Stimulated activated naive CD4-positive, alpha-beta T cell (primary cell): ENCODE results near the gene SHANK2.

Experiments
- DNase-seq, 6 experiments: peaks; one replicate each; lab custom pipeline; 2025; lab: John Stamatoyannopoulos, UW

SHANK2 gene

GRCh38 chr11:71269603-71270511 lies 17.5 kb upstream of the SHANK2 start:
- DNase-seq = no peak

- no peak for DNase-seq
Observed at GRCh38 chr11:71268706-71269321, 16.4 kb upstream of the SHANK2 start.

GRCh38 chr11:71267807-71268421 lies 15.5 kb upstream of the SHANK2 start:
- no peak for DNase-seq

- DNase-seq = no peak
Observed at GRCh38 chr11:71266114-71266833, 13.9 kb upstream of the SHANK2 start.

GRCh38 chr11:71265559-71266092 lies 13.2 kb upstream of the SHANK2 start:
- no peak for DNase-seq

GRCh38 chr11:71263386-71263785 lies 11.0 kb upstream of the SHANK2 start:
- DNase-seq = no peak

GRCh38 chr11:71255800-71256479 lies 3.6 kb upstream of the SHANK2 start:
- no peak for DNase-seq

- no peak for DNase-seq
Observed at GRCh38 chr11:71255323-71255722, 2.9 kb upstream of the SHANK2 start.

- DNase-seq = no peak
Observed at GRCh38 chr11:71253794-71254193, 1.4 kb upstream of the SHANK2 start.

GRCh38 chr11:71252770-71253730 lies 673 bp upstream of the SHANK2 start:
- no peak for DNase-seq

GRCh38 chr11:71251761-71252268 lies 562 bp downstream of the SHANK2 start:
- no peak for DNase-seq

GRCh38 chr11:71251151-71251721 lies 1.1 kb downstream of the SHANK2 start:
- DNase-seq = no peak

GRCh38 chr11:71250523-71251150 lies 1.7 kb downstream of the SHANK2 start:
- no peak for DNase-seq

GRCh38 chr11:71249301-71249700 lies 3.1 kb downstream of the SHANK2 start:
- DNase-seq = no peak

- DNase-seq = no peak
Observed at GRCh38 chr11:71248656-71249055, 3.7 kb downstream of the SHANK2 start.

- no peak for DNase-seq
Observed at GRCh38 chr11:71248251-71248570, 4.2 kb downstream of the SHANK2 start.

GRCh38 chr11:71247551-71248250 lies 4.7 kb downstream of the SHANK2 start:
- DNase-seq = no peak

GRCh38 chr11:71246559-71246958 lies 5.8 kb downstream of the SHANK2 start:
- no peak for DNase-seq
